Keratinocyte (primary cell): ENCODE data around the gene SP140L. TPM values are rescaled to one million over a fixed set of nuclear protein-coding genes. Genes with fewer than 3 reads are reported as not detected.

Source experiments
- DNase-seq: peaks from one replicate; pipeline ENCODE4 v3.0.0-alpha.2; 2011; ENCODE audit warnings: low read depth, missing footprints, low spot score
- FAIRE-seq: peaks from 2 replicates; lab custom pipeline; 2011; peaks lifted over from hg19 to GRCh38; lab: Jason Lieb, UNC
- H2AFZ ChIP-seq: 2 replicates; pipeline ENCODE4 v1.6.0; 2012; ENCODE audit warnings: low read length, control low read depth, inconsistent platforms; ENCODE audit not compliant: control insufficient read depth
- H3K27ac ChIP-seq: 2 replicates; pipeline ENCODE4 v1.5.1; 2011; ENCODE audit warnings: low read length; ENCODE audit not compliant: control insufficient read depth, insufficient read depth
- H3K27me3 ChIP-seq: 3 replicates; pipeline ENCODE4 v1.6.0; 2011; ENCODE audit warnings: low read length; ENCODE audit not compliant: control insufficient read depth, insufficient read depth; ENCODE audit errors: extremely low read depth
- H3K36me3 ChIP-seq, 2 experiments: 2 replicates in 1 of 2; 3 replicates in 1 of 2; pipeline ENCODE4 v1.5.1; 2011; ENCODE audit warnings: low read length in 2 of 2, mild to moderate bottlenecking in 1 of 2; ENCODE audit not compliant: control insufficient read depth in 2 of 2, insufficient read depth in 2 of 2; ENCODE audit errors: extremely low read depth in 1 of 2
- H3K4me1 ChIP-seq: 3 replicates; pipeline ENCODE4 v1.5.1; 2011; ENCODE audit warnings: low read length; ENCODE audit not compliant: control insufficient read depth, insufficient read depth; ENCODE audit errors: extremely low read depth
- H3K4me2 ChIP-seq: 3 replicates; pipeline ENCODE4 v1.6.0; 2011; ENCODE audit warnings: low read depth, low read length; ENCODE audit not compliant: control insufficient read depth, insufficient read depth; ENCODE audit errors: extremely low read depth
- H3K4me3 ChIP-seq, 3 experiments: fragments of 200-600 bp in 1 of 3; sonication (generic) in 1 of 3; 2 replicates in 2 of 3; 3 replicates in 1 of 3; pipeline ENCODE4 v1.5.1; 2011 to 2016; ENCODE audit warnings: low read length in 3 of 3, mild to moderate bottlenecking in 3 of 3, control low read depth in 2 of 3, inconsistent platforms in 1 of 3, low read depth in 1 of 3, mixed read lengths in 1 of 3, mixed run types in 1 of 3, moderate library complexity in 1 of 3; ENCODE audit not compliant: control insufficient read depth in 2 of 3, insufficient read depth in 2 of 3; ENCODE audit errors: extremely low read depth in 1 of 3
- H3K79me2 ChIP-seq: 2 replicates; pipeline ENCODE4 v1.6.0; 2012; ENCODE audit warnings: low read length; ENCODE audit not compliant: control insufficient read depth, insufficient read depth
- H3K9ac ChIP-seq: 3 replicates; pipeline ENCODE4 v1.6.0; 2011; ENCODE audit warnings: low read length; ENCODE audit not compliant: control insufficient read depth, insufficient read depth; ENCODE audit errors: extremely low read depth
- H3K9me1 ChIP-seq: 3 replicates; pipeline ENCODE4 v1.6.0; 2011; ENCODE audit warnings: low read length; ENCODE audit not compliant: control insufficient read depth, insufficient read depth; ENCODE audit errors: extremely low read depth
- H3K9me3 ChIP-seq: 2 replicates; pipeline ENCODE4 v1.5.1; 2012; ENCODE audit warnings: low read depth, low read length; ENCODE audit not compliant: control insufficient read depth
- H4K20me1 ChIP-seq: 3 replicates; pipeline ENCODE4 v1.6.0; 2011; ENCODE audit warnings: low read length; ENCODE audit not compliant: control insufficient read depth, insufficient read depth; ENCODE audit errors: extremely low read depth
- EZH2 ChIP-seq: IDR thresholded peaks from one replicate; pipeline ENCODE4 v1.6.1; 2012; ENCODE audit warnings: inconsistent platforms, mild to moderate bottlenecking, low read length, moderate library complexity
- dilution Hi-C: fragments of 300-500 bp; cut with MboI; formaldehyde crosslinking; loops from one replicate; pipeline ENCODE4 v1.7.0; 2020; ENCODE audit warnings: low sequenced_read_pairs; ENCODE audit not compliant: extremely low pct_ligation_motif_present
- polyA plus RNA-seq, 5 experiments: library from polyadenylated mRNA; depleted of rRNA in 3 of 5; stranded (reverse) in 3 of 5; stranded (forward) in 1 of 5; unstranded in 1 of 5; fragments of >200 nt; gene quantifications; 1 replicate in 1 of 5; 2 replicates in 3 of 5; 3 replicates in 1 of 5; pipeline versions ENCODE4 v1.2.1 to v1.2.3, GENCODE V29; 2011 to 2012; ENCODE audit warnings: missing spikeins in 2 of 5, low read depth in 1 of 5, low replicate concordance in 1 of 5
- TF ChIP-seq, protein P1 (sequence below), 3 experiments: IDR thresholded peaks in 1 of 3; conservative IDR thresholded peaks in 1 of 3; optimal IDR thresholded peaks in 1 of 3; 2 replicates in 2 of 3; 3 replicates in 1 of 3; pipeline versions ENCODE3 to v1.5.1; 2011; ENCODE audit warnings: low read length in 3 of 3, mild to moderate bottlenecking in 3 of 3, moderate library complexity in 2 of 3, control low read depth in 1 of 3, inconsistent platforms in 1 of 3; ENCODE audit not compliant: insufficient read depth in 2 of 3; ENCODE audit errors: extremely low read depth in 1 of 3

Gene SP140L
- polyA plus RNA-seq, 1 donor (not counting 4 experiments of a cell fraction or from before 2014, with no cell fraction given): 10.8 TPM

DNA sequence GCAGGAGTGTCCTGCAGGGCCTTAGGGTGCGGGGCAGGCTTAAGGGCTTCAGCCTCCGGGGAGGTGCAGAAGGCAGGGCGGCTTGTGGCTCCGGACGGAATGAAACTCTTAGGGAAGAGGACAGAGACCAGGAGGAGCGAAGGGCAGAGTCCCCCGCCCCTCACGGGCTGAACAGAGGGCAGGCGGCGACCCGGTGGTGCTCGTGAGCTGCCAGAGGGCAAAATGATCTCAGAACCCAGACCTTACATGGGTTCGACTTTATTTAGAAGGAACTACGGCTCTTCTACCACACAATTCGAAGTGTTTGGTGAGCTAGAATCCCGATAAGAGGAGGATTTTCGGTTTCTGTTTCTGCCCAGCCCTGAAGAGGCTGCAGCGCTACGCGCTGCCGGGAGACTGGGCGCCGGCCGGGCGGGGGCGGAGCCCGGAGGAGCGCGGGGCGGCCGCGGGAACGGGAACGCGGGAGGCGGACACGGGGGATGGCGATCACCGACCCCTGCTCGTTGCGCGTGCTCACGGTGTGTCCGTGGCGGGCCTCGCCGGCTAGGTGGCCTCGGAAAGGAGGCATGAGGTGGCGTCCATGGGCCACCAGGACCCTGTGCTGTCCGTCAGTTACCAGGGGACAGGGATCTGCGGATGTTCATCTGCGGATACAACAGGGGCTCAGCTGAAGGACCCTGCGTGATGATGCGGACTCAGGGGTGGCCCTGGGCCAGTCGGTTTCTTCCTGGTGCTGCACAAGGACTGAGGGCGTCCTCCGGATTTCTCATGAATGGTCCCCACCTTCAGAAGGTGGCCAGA, 84.8 kb downstream of the SP140L start:
- H2AFZ ChIP-seq: peak overlapping the region; percentile 96
- no peak for TF ChIP-seq EZH2
- TF ChIP-seq, protein P1, sequence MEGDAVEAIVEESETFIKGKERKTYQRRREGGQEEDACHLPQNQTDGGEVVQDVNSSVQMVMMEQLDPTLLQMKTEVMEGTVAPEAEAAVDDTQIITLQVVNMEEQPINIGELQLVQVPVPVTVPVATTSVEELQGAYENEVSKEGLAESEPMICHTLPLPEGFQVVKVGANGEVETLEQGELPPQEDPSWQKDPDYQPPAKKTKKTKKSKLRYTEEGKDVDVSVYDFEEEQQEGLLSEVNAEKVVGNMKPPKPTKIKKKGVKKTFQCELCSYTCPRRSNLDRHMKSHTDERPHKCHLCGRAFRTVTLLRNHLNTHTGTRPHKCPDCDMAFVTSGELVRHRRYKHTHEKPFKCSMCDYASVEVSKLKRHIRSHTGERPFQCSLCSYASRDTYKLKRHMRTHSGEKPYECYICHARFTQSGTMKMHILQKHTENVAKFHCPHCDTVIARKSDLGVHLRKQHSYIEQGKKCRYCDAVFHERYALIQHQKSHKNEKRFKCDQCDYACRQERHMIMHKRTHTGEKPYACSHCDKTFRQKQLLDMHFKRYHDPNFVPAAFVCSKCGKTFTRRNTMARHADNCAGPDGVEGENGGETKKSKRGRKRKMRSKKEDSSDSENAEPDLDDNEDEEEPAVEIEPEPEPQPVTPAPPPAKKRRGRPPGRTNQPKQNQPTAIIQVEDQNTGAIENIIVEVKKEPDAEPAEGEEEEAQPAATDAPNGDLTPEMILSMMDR (optimal IDR thresholded peaks at IDR 0.05 in 1 of 3, IDR thresholded peaks at IDR 0.05 in 1 of 3, conservative IDR thresholded peaks at IDR 0.05 in 1 of 3; ENCODE audit: extremely low read depth in 1 of 3, insufficient read depth in 2 of 3, low read length in 3 of 3): no peak
- H4K20me1 ChIP-seq: no peaks in the 10 kb centered on the region
- peak overlapping the region; percentile 82 for H3K4me2 ChIP-seq
- H3K27me3 ChIP-seq: no peaks in the 10 kb centered on the region
- no peaks in the 10 kb centered on the region for H3K9me3 ChIP-seq
- no peaks in the 10 kb centered on the region for H3K36me3 ChIP-seq
- H3K4me3 ChIP-seq: peak overlapping the region; percentile 42 to 87 (median 70)
- H3K27ac ChIP-seq: peak overlapping the region; percentile 65
- H3K9me1 ChIP-seq: no peaks in the 10 kb centered on the region
- peaks cover 32% of the 10 kb centered on the region for H3K4me1 ChIP-seq
- no peak for FAIRE-seq
- dilution Hi-C loops: no loop called here
- DNase-seq: no peak
- H3K79me2 ChIP-seq: peaks cover 8% of the 10 kb centered on the region
- H3K9ac ChIP-seq: peak overlapping the region; percentile 79

DNA sequence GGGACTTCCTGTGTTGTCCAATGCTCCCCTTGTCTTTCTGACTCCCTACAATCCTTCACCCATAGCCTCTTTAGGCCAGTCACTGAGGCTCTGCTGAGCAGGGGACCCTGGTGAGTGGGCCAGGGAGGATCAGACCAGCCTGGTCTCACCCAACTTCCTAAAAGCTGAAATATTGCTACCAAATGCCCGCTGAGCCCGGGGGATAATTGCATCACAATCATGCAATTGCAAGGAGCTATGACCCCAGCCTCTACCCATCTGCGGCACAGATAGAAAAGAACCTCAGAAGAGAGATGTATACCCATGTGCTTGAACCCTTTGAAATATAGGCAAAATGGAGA, 85.3 kb downstream of the SP140L start:
- no peaks in the 10 kb centered on the region for H4K20me1 ChIP-seq
- peak overlapping the region; percentile 82 for H3K4me2 ChIP-seq
- no peaks in the 10 kb centered on the region for H3K36me3 ChIP-seq
- peak overlapping the region; percentile 65 for H3K27ac ChIP-seq
- TF ChIP-seq, protein P1 (optimal IDR thresholded peaks at IDR 0.05 in 1 of 3, IDR thresholded peaks at IDR 0.05 in 1 of 3, conservative IDR thresholded peaks at IDR 0.05 in 1 of 3; ENCODE audit: extremely low read depth in 1 of 3, insufficient read depth in 2 of 3, low read length in 3 of 3): no peak
- TF ChIP-seq EZH2: no peak
- H2AFZ ChIP-seq: peak overlapping the region; percentile 96
- H3K27me3 ChIP-seq: no peaks in the 10 kb centered on the region
- DNase-seq (no peak), FAIRE-seq (no peak)
- H3K9me1 ChIP-seq: no peaks in the 10 kb centered on the region
- peak overlapping the region; percentile 79 for H3K9ac ChIP-seq
- H3K9me3 ChIP-seq: no peaks in the 10 kb centered on the region
- peak overlapping the region; percentile 42 to 87 (median 70) for H3K4me3 ChIP-seq
- peaks cover 13% of the 10 kb centered on the region for H3K79me2 ChIP-seq
- dilution Hi-C loops: no loop called here
- H3K4me1 ChIP-seq: peaks cover 32% of the 10 kb centered on the region
